H1 (cell line): ENCODE measurements around the gene SPAG16. TPM values are rescaled to one million over a fixed set of nuclear protein-coding genes. Genes with fewer than 3 reads are reported as not detected.

Source experiments
- CTCF ChIA-PET: fragments of 300-600 bp; sonication (Branson Sonifier 250); formaldehyde crosslinking; loops from one replicate; lab custom pipeline; 2021; ENCODE audit not compliant: partially characterized antibody; lab: Charles Lee
- POLR2A ChIA-PET: fragments of 300-600 bp; sonication (Branson Sonifier 250); formaldehyde crosslinking; loops from one replicate; lab custom pipeline; 2021; ENCODE audit warnings: inconsistent platforms; ENCODE audit not compliant: partially characterized antibody; lab: Charles Lee
- DNase-seq, 2 experiments: peaks; one replicate each; pipeline versions ENCODE4 v3.0.0 to v3.0.0-alpha.2; 2010 to 2022; ENCODE audit warnings: low spot score in 2 of 2, low read depth in 1 of 2, mixed read lengths in 1 of 2
- FAIRE-seq: peaks from 2 replicates; lab custom pipeline; 2011; peaks lifted over from hg19 to GRCh38; lab: Jason Lieb, UNC
- H2AFZ ChIP-seq: 2 replicates; pipeline ENCODE4 v1.8.1; 2012; ENCODE audit warnings: low read length, inconsistent platforms
- H2AK5ac ChIP-seq: 2 replicates; pipeline ENCODE4 v1.6.1; 2013; ENCODE audit warnings: low read depth, low read length
- H2BK120ac ChIP-seq: replicated peaks from 2 replicates; pipeline ENCODE3; 2013; ENCODE audit warnings: low read depth, low read length, inconsistent platforms
- H2BK12ac ChIP-seq: 2 replicates; pipeline ENCODE4 v1.6.1; 2013; ENCODE audit warnings: low read depth, low read length
- H2BK15ac ChIP-seq: 2 replicates; pipeline ENCODE4 v1.6.1; 2013; ENCODE audit warnings: low read length
- H2BK20ac ChIP-seq: 2 replicates; pipeline ENCODE4 v1.6.1; 2013; ENCODE audit warnings: low read length
- H2BK5ac ChIP-seq: 2 replicates; pipeline ENCODE4 v1.6.1; 2013; ENCODE audit warnings: low read depth, low read length
- H3K14ac ChIP-seq: 2 replicates; pipeline ENCODE4 v1.6.1; 2013; ENCODE audit warnings: inconsistent platforms; ENCODE audit not compliant: insufficient read length
- H3K18ac ChIP-seq: 2 replicates; pipeline ENCODE4 v1.6.1; 2013; ENCODE audit warnings: low read length; ENCODE audit errors: extremely low read depth
- H3K23ac ChIP-seq: 2 replicates; pipeline ENCODE4 v1.6.1; 2013; ENCODE audit warnings: inconsistent platforms; ENCODE audit not compliant: insufficient read length
- H3K23me2 ChIP-seq: 2 replicates; pipeline ENCODE4 v1.6.1; 2013; ENCODE audit warnings: low read depth, low read length
- H3K27ac ChIP-seq: 2 replicates; pipeline ENCODE4 v1.6.1; 2011; ENCODE audit warnings: low read depth, low read length, inconsistent platforms
- H3K27me3 ChIP-seq, 4 experiments: replicated peaks in 1 of 4; 1 replicate in 1 of 4; 2 replicates in 3 of 4; pipeline versions ENCODE4 v1.6.1 to v1.8.1; 2011 to 2013; ENCODE audit warnings: low read length in 3 of 4, mild to moderate bottlenecking in 3 of 4, inconsistent platforms in 2 of 4, mixed read lengths in 2 of 4, moderate library complexity in 1 of 4; ENCODE audit not compliant: control insufficient read depth in 3 of 4, insufficient read depth in 3 of 4; ENCODE audit errors: extremely low read depth in 1 of 4
- H3K36me3 ChIP-seq, 4 experiments: 2 replicates each; pipeline versions ENCODE4 v1.6.1 to v1.8.1; 2011 to 2013; ENCODE audit warnings: mild to moderate bottlenecking in 4 of 4, low read length in 3 of 4, moderate library complexity in 2 of 4, control low read depth in 1 of 4, inconsistent platforms in 1 of 4; ENCODE audit not compliant: insufficient read depth in 4 of 4, control insufficient read depth in 2 of 4
- H3K4ac ChIP-seq: replicated peaks from 2 replicates; pipeline ENCODE3; 2013; ENCODE audit warnings: low read length, low read depth, mixed read lengths, inconsistent platforms; ENCODE audit not compliant: insufficient read length
- H3K4me1 ChIP-seq, 4 experiments: replicated peaks in 1 of 4; 1 replicate in 1 of 4; 2 replicates in 3 of 4; pipeline versions ENCODE4 v1.6.1 to v1.8.1; 2011 to 2013; ENCODE audit warnings: low read length in 3 of 4, inconsistent platforms in 2 of 4, mixed read lengths in 1 of 4; ENCODE audit not compliant: insufficient read depth in 4 of 4, control insufficient read depth in 3 of 4
- H3K4me2 ChIP-seq, 2 experiments: 2 replicates each; pipeline versions ENCODE4 v1.6.1 to v1.8.1; 2011 to 2013; ENCODE audit warnings: low read depth in 2 of 2, low read length in 2 of 2, control low read depth in 1 of 2, inconsistent platforms in 1 of 2, mild to moderate bottlenecking in 1 of 2; ENCODE audit not compliant: insufficient read depth in 1 of 2
- H3K4me3 ChIP-seq, 4 experiments: fragments of 200-600, 300-600 bp in 1 of 4; sonication (generic), shearing (Covaris generic), sonication (Bioruptor Twin) in 1 of 4; 2 replicates each; pipeline versions ENCODE4 v1.5.1 to v1.8.1; 2011 to 2016; ENCODE audit warnings: low read length in 4 of 4, low read depth in 3 of 4, control low read depth in 2 of 4, inconsistent platforms in 2 of 4, mild to moderate bottlenecking in 2 of 4, mixed read lengths in 1 of 4, moderate library complexity in 1 of 4; ENCODE audit not compliant: insufficient read depth in 2 of 4; ENCODE audit errors: extremely low read depth in 1 of 4
- H3K56ac ChIP-seq: replicated peaks from 2 replicates; pipeline ENCODE3; 2013; ENCODE audit warnings: low read depth, mild to moderate bottlenecking, mixed read lengths, low read length, inconsistent platforms; ENCODE audit not compliant: insufficient read length
- H3K79me1 ChIP-seq: 2 replicates; pipeline ENCODE4 v1.6.1; 2013; ENCODE audit warnings: low read depth, low read length, control low read depth
- H3K79me2 ChIP-seq, 2 experiments: 2 replicates each; pipeline versions ENCODE4 v1.6.1 to v1.8.1; 2012 to 2013; ENCODE audit warnings: low read length in 2 of 2, mild to moderate bottlenecking in 2 of 2, inconsistent platforms in 1 of 2; ENCODE audit not compliant: insufficient read depth in 2 of 2, control insufficient read depth in 1 of 2
- H3K9ac ChIP-seq, 4 experiments: replicated peaks in 1 of 4; 1 replicate in 1 of 4; 2 replicates in 3 of 4; pipeline versions ENCODE4 v1.6.1 to v1.8.1; 2011 to 2013; ENCODE audit warnings: low read depth in 3 of 4, low read length in 3 of 4, control low read depth in 2 of 4, mild to moderate bottlenecking in 2 of 4, moderate library complexity in 2 of 4, inconsistent platforms in 1 of 4; ENCODE audit errors: extremely low read depth in 1 of 4
- H3K9me3 ChIP-seq, 2 experiments: 2 replicates each; pipeline versions ENCODE4 v1.6.1 to v1.8.1; 2012 to 2013; ENCODE audit warnings: mild to moderate bottlenecking in 2 of 2, moderate library complexity in 2 of 2, control low read depth in 1 of 2, inconsistent platforms in 1 of 2, low read depth in 1 of 2, low read length in 1 of 2, mixed read lengths in 1 of 2; ENCODE audit not compliant: insufficient read depth in 2 of 2
- H4K20me1 ChIP-seq, 2 experiments: replicated peaks in 1 of 2; 2 replicates each; pipeline versions ENCODE3 to v1.8.1; 2011 to 2013; ENCODE audit warnings: inconsistent platforms in 2 of 2, low read length in 2 of 2, mild to moderate bottlenecking in 1 of 2; ENCODE audit not compliant: insufficient read depth in 2 of 2, control insufficient read depth in 1 of 2
- H4K5ac ChIP-seq: 2 replicates; pipeline ENCODE4 v1.6.1; 2013; ENCODE audit warnings: low read length, low read depth, mixed read lengths, inconsistent platforms; ENCODE audit not compliant: insufficient read length
- H4K8ac ChIP-seq: 2 replicates; pipeline ENCODE4 v1.8.0; 2013; ENCODE audit warnings: mild to moderate bottlenecking, moderate library complexity, low read length, inconsistent platforms; ENCODE audit not compliant: insufficient read depth; ENCODE audit errors: extremely low read depth
- H4K91ac ChIP-seq: replicated peaks from 2 replicates; pipeline ENCODE3; 2013; ENCODE audit warnings: low read length, mixed read lengths, inconsistent platforms; ENCODE audit not compliant: insufficient read length
- SP4 ChIP-seq: IDR thresholded peaks from 2 replicates; pipeline ENCODE4 v1.6.1; 2012; ENCODE audit warnings: low read length, inconsistent platforms
- WGBS, 2 experiments: shearing (Covaris generic) in 1 of 2; methylation state at CpG; one replicate each; pipeline versions ENCODE4 v1.1.6 to v1.1.7; 2013 to 2015; ENCODE audit warnings: low lambda C conversion rate in 2 of 2, mixed read lengths in 2 of 2, inconsistent platforms in 1 of 2, low coverage in 1 of 2, missing lambda C conversion rate in 1 of 2; ENCODE audit not compliant: insufficient replicate concordance in 2 of 2, insufficient coverage in 1 of 2, insufficient read length in 1 of 2; ENCODE audit errors: extremely low coverage in 1 of 2, missing lambda C conversion rate in 1 of 2; 5-methylcytosine and 5-hydroxymethylcytosine counted together
- polyA plus RNA-seq, 7 experiments: library from polyadenylated mRNA; depleted of rRNA in 3 of 7; stranded (reverse) in 5 of 7; unstranded in 2 of 7; fragments of >200 nt in 5 of 7; fragments of 200-250 nt in 2 of 7; gene quantifications; 1 replicate in 5 of 7; 2 replicates in 1 of 7; 4 replicates in 1 of 7; pipeline versions ENCODE4 v1.2.1 to v1.2.3, GENCODE V29; 2011 to 2013; ENCODE audit warnings: missing spikeins in 2 of 7, mixed read lengths in 2 of 7
- total RNA-seq: library from RNA; stranded (reverse); fragmentation: NEBNext Ultra II Directional; extraction: Animal tissue kit (Norgen Biotek cat#: 25700); gene quantifications from 2 replicates; pipeline ENCODE4 v1.2.1, GENCODE V29; 2021

Gene SPAG16
- total and polyA plus RNA-seq, 2 of the 8 experiments (the other 6 are each of a cell fraction or from before 2014, with no cell fraction given), result 6.0 to 14.9 TPM

DNA sequence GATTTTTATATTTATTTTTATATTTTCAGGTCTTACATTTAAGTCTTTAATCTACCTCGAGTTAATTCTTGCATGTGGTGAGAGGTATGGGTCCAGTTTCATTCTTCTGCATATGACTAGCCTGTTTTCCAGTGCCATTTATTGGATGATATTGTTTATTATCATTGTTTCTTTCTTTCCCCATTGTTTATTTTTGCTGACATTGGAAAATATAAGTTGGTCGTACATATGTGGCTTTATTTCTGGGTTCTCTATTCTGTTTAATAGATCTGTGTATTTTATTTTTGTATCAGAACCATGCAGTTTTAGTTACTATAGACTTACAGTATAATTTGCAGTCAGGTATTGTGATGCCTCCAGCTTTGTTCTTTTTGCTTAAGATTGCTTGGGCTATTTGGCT lies 1013.2 kb downstream of the SPAG16 start:
- H3K4me1 ChIP-seq, result no peaks in the 10 kb centered on the region
- no peak overlapping the region for H4K91ac ChIP-seq
- no peaks in the 10 kb centered on the region for H3K23me2 ChIP-seq
- H2BK12ac ChIP-seq, result no peak overlapping the region
- CTCF ChIA-PET, result interaction anchor here (0.7 to 3.2 kb wide), 3 partner anchors 13 to 218 kb away, joined by 4 to 14 read pairs (median 5); no protein-coding TSS in a partner anchor
- H3K79me1 ChIP-seq, result no peaks in the 10 kb centered on the region
- H3K56ac ChIP-seq, result no peak overlapping the region
- H3K27me3 ChIP-seq, result no peaks in the 10 kb centered on the region
- H2BK20ac ChIP-seq, result no peak overlapping the region
- no peak overlapping the region for H2BK15ac ChIP-seq
- H4K20me1 ChIP-seq, result no peaks in the 10 kb centered on the region
- no peak overlapping the region for H2BK120ac ChIP-seq
- H3K79me2 ChIP-seq, result no peaks in the 10 kb centered on the region
- no peak for DNase-seq
- peak; percentile 28 for FAIRE-seq
- no peak overlapping the region for H2AFZ ChIP-seq
- H3K9me3 ChIP-seq, result no peaks in the 10 kb centered on the region
- no peak overlapping the region for H4K8ac ChIP-seq
- no peak overlapping the region for H3K4me2 ChIP-seq
- H3K23ac ChIP-seq, result no peak overlapping the region
- no peak overlapping the region for H3K4ac ChIP-seq
- H3K36me3 ChIP-seq, result no peaks in the 10 kb centered on the region
- no peak overlapping the region for H2BK5ac ChIP-seq
- WGBS, 2 experiments, result 93% methylated on average over 2 of the region's 2 CpGs; no CpG with 5 or more reads in 1 of the 2 experiments
- H3K27ac ChIP-seq, result no peak overlapping the region
- no peak overlapping the region for H3K9ac ChIP-seq
- H2AK5ac ChIP-seq, result no peak overlapping the region
- POLR2A ChIA-PET, result no interaction called here
- no peak overlapping the region for H3K14ac ChIP-seq
- H4K5ac ChIP-seq, result no peak overlapping the region
- no peak overlapping the region for H3K18ac ChIP-seq
- H3K4me3 ChIP-seq, result no peak overlapping the region
- TF ChIP-seq SP4, result no peak
